GM18519 (cell line): ENCODE measurements around the gene GAST.

ENCODE experiments used
- ATAC-seq: cut with Tn5 transposase; IDR thresholded peaks from one replicate; pipeline ENCODE4 v1.9.1; 2021; ENCODE audit warnings: mild to moderate bottlenecking, moderate library complexity; ENCODE audit not compliant: unreplicated experiment, low FRiP score

GAST gene

DNA sequence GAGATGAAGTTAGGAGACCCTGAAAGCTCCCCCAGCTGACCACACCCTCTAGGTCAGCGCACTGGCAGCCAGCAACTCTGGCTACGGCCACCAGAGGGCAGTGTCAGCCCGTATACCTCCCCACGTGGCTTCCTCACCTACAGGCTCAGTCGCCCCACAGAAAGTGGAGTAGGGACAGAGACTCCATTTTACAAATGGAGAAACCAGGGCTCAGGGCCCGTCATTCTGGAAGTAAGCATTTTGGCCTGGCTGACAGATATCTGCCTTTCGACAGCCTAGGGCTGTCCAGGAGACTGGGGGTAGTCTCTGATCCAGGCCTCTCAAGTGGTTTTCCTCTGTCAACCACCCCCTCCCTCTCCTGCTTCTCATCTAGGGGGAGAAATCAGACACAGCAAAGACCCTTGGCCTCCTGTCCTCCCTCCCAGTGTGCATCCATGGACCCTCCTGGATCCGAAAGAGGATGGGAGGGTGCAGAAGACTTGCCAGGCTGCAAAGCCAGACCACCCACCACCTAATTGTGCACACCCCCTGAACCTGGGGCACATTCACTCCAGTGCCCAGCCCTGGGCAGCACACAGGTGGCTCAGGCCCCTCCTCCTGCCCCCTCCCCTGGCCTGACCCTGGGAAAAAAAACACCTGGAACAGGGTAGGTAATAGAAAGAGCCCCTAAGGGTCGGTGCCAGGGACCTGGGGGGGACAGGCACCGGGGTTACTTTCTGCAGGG is 26.1 kb downstream of the GAST start:
- no peak for ATAC-seq

DNA sequence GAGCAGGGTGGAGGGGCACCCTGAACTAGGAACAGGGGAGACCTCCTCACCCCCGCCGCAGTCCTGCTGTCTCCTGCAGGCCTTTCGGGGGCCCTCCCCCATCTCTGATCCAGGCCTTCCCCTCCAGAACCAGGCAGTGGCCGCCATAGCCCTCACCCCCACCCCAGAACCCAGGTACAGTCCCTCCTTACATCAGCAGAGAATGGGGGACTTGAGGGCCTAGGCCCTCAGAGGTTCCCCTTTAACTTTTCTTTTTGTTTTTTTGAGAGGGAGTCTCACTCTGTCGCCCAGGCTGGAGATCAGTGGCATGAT is 26.6 kb downstream of the GAST start:
- no peak for ATAC-seq

DNA sequence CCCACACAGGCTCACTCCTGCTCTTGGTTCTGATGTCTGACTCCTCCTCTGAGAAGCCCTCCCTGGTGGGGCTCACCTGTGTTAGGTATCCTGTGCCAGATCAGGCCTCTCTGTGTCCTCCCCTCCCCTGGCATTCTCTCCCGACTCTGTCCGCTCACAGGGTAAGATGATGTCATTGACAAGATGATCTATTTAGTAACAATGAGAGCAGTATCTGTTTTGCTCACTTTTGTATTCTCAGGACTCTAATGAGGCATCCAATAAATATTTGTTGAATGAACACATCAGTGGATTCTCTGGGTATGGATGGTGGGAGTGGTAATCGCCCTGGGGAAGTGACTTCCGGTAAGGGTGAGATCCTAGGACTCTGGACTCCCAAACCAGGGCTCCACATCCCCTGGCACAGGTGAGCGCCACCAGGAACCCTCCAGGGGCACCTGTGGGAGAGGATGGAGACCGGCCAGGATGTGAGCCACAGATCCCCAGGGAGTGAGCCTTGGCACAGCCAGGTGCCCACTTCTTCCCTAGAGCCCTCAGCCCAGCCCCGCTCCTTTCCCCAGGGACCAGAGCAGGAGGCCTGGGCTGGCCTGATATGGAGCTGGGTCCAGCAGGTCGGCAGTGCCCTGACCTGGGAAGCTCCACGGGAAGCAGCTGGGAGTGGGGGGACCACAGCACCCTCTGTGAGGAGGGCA is 27.7 kb downstream of the GAST start:
- no peak for ATAC-seq

DNA sequence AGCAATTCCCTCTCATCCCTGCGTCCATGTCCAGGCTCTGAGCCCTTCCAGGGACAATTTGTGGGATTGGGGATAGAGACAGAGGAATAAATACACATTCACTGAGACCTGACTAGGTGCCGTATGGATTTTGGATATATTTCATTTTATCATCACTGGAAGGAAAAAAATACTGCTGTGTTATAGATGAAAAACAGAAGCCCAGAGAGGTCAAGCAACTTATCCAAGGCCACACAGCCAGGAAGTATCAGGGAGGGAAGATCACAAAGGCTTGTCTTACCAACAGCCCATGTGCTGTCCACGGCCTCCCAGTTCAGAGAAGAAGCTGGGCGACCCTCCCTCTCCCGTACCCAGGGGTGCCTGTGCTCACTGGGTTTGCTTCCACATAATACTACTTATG is 28.4 kb downstream of the GAST start:
- ATAC-seq, result no peak

DNA sequence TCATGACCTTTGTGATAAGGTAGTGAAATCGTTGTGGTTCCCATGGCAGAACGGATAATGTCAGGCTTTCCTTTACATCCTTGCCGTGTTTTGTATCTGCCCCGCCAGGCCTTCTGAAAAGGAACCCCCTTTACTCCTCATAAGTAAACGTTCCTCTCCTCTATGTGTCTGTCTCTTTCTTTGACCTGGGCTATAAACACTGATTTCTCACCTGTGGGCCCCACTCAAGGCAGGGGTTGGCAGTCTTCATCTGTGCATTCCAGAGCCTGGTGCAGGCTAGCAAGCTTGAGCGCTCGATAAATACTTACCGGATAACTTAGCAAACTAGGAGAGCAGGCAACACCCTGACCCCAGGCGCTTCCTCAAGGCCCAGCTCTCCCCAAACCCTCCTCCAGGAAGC is 29.6 kb downstream of the GAST start:
- no peak for ATAC-seq

DNA sequence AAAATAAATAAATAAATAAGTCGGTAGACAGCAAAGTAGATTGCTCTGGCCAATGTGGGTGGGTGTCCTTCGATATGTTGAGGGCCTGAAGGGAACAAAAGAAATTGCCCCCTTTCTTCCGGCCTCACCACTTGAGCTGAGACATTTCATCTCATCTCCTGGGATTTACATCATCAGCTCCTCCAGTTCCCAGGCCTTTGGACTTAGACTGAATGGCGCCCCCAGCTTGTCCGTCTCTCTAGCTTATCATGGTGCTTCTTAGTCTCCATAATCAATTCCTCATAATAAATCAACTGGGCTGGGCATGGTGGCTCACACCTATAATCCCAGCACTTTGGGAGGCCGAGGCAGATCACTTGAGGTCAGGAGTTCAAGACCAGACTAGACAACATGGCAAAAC is 36.1 kb downstream of the GAST start:
- no peak for ATAC-seq

DNA sequence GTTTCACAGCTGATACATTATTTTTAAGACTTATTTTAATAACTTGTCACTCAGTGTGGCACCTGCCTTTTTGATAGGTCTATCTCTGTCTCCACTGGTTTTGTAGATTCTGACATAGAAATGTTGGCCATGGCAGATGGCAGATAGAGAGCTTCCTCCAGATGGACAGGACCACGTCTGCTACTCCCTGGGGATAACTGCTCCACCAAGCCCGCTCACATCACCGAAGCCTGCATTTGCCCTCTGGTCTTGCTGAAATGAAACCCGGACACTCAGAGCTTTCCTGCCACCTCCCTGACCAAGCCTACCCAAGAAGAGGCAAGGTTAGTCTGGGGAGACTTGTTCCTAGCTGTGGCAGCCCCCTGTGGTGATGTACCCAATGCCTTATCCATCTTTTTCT is 38.7 kb downstream of the GAST start:
- no peak for ATAC-seq

DNA sequence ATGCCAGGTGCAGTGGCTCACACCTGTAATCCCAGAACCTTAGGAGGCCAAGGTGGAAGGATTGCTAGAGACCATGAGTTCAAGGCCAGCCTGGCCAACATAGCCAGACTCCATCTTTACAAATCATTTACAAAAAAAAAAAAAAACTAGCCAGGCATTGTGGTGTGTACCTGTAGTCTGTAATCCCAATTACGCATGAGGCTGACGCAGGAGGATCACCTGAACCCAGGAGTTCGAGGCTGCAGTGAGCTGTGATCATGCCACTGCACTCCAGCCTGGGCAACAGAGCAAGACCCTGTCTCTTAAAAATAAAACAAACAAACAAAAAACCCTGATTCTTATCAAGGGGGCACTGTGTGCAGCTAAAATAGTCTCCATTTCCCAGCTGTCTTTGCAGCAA is 39.2 kb downstream of the GAST start:
- no peak for ATAC-seq

DNA sequence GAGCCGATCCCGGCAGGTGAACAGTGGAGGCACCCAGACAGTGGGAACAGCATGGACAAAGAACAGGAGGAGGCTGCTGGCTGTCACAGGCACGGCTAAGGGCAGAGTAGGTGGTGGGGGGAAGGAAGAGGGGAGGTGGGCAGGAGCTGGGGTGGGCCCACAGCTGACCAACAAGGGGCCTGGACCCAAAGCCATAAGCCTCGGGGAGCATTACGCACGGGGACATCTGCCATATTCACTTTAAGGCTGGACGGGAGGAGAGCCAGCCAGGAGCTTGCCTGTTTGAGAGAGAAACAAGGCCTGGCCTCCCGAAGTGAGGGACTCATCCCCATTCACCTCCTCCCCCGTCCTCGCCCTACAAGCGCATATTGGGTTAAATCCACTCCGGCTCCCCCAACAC is 41.9 kb downstream of the GAST start:
- no peak for ATAC-seq

DNA sequence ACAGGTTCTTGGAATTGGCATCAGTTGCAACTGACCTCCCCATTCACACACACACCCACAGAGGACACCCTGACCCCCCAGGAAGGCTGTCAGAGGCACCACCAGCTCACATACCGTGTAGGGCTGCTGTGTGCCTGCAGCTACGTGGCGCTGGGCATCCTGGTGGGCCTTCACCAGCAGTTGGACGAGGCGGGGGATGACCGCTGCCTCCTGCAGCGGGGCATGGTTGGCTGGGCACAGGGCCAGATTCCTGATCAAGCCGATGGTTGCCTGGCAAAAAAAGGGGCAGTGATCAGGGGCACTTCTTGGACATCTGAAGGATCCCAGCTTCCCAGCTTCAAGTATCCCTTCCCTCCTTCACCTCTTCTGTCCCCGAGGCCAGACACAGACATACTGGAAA is 46.5 kb downstream of the GAST start:
- no peak for ATAC-seq

DNA sequence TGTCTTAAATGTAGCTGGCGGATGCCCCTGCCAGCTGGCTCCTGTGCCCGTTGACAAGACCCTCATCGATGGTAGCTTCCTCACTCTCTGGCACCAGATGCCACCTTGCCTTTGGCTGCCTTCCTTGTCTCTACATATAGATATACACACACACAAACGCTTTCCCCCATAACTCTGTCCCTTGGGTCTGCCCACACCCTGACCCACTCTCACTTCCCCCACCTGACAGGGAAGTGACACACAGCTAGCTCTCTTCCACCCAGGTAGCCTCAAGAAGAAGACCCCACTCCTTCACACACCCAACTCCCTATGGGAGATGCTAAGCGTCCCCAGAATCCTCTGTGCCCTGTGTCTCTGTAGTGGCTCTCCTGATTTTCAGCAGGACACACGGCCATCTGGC is 48.7 kb downstream of the GAST start:
- ATAC-seq, result no peak

DNA sequence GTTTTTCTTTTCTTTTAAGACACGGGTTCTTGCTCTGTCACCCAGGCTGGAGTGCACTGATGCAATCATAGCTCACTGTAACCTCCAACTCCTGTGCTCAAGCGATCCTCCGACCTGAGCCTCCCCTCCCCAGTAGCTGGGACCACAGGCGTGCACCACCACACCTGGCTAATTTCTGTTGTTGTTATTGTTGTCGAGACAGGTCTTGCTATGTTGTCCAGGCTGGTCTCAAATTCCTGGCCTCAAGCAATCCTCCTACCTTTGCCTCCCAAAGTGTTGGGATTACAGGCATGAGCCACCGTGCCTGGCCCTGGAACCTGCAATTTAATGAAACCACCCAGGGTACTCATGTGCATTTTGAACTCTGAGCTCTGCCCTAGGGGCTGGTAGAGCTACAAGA is 50.3 kb downstream of the GAST start:
- no peak for ATAC-seq

DNA sequence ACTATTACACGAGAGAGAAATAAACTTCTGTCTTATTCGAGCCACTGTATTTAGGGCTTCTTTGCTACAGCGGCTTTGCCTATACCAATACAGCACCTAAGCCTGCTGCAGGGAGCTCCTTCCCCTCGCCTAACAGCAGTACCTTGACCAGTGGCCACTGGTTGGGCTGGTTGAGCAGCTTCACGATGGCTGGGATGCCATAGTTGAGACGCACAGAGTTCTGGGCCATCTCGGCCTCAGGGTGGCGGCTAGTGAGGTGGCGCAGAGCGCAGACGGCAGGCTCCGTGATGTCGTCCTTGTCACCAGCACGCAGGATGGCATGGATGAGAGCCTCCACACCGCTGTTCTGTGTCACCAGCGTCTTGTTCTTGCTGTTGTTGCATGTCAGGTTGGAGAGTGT is 50.7 kb downstream of the GAST start:
- ATAC-seq, result no peak

DNA sequence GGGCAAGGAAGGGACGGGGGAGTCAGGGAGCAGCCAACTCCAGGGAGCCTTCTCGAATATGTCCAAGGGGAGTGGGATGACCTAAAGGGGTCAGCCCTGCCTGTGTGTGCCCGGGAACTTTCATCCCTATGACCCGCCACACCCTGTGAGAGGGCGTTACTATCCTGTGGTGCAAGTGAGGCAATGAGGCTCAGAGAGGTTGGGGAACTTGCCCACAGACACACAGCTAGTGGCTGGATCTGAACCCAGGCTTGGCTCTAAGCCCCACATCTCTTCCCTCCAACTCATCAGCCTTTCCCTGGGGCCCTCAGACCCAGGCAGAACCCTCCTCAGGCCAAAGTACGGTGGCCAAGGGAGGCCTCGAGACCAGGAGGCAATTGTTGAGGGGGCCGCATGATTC is 51.2 kb downstream of the GAST start:
- no peak for ATAC-seq
